Stimulated activated naive B cell treated with anti-CD40 and anti-IgM and Interleukin-4, amounts not matched to agents 10 μg/mL and 1 μg/mL and 100 μg/mL, for 72 hours (primary cell): ENCODE measurements around the gene APRT.
A peak's percentile ranks its signal among the peaks of the same experiment; 100 is the strongest.

ENCODE experiments used
- ATAC-seq, 2 donors: fragments of 150-1000 bp; cut with Tn5 transposase; replicated peaks; 2 replicates each; pipeline ENCODE4 v1.10.0; 2021; ENCODE audit warnings: moderate library complexity in 1 of 2
- DNase-seq: peaks from one replicate; pipeline ENCODE4 v3.0.0; 2021
- H3K27ac Mint-ChIP-seq: one replicate; pipeline ENCODE4 v1.8.0; 2022; ENCODE audit warnings: mild to moderate bottlenecking, mixed read lengths
- H3K27me3 Mint-ChIP-seq, 2 donors: one replicate each; pipeline ENCODE4 v1.8.0; 2022; ENCODE audit warnings: mixed read lengths in 2 of 2
- H3K36me3 Mint-ChIP-seq, 2 donors: one replicate each; pipeline ENCODE4 v1.8.0; 2022; ENCODE audit warnings: mixed read lengths in 2 of 2, mild to moderate bottlenecking in 1 of 2
- H3K4me1 Mint-ChIP-seq, 2 donors: one replicate each; pipeline ENCODE4 v1.8.0; 2022; ENCODE audit warnings: mixed read lengths in 2 of 2, mild to moderate bottlenecking in 1 of 2
- H3K4me3 Mint-ChIP-seq, 2 donors: one replicate each; pipeline ENCODE4 v1.8.0; 2022; ENCODE audit warnings: mild to moderate bottlenecking in 2 of 2, mixed read lengths in 2 of 2, moderate library complexity in 1 of 2
- H3K9me3 Mint-ChIP-seq, 2 donors: one replicate each; pipeline ENCODE4 v1.8.0; 2022; ENCODE audit warnings: mixed read lengths in 2 of 2, mild to moderate bottlenecking in 1 of 2

APRT gene

GRCh38 chr16:88810912-88811768, 588 bp downstream of the APRT start:
- peaks cover 30 to 37% of the 10 kb centered on the region in 2 donors for H3K36me3 Mint-ChIP-seq
- peak; percentile 61 to 64 for ATAC-seq
- peak; percentile 58 for DNase-seq
- H3K9me3 Mint-ChIP-seq: no peaks in the 10 kb centered on the region
- H3K4me3 Mint-ChIP-seq: peak overlapping the region; percentile 94 to 95
- peaks cover 13 to 56% of the 10 kb centered on the region in 2 donors for H3K4me1 Mint-ChIP-seq
- no peaks in the 10 kb centered on the region for H3K27me3 Mint-ChIP-seq
- H3K27ac Mint-ChIP-seq: peak overlapping the region; percentile 99

- peak overlapping the region; percentile 99 for H3K27ac Mint-ChIP-seq
- DNase-seq (no peak), ATAC-seq (peak in 1 of 2 donors; percentile 14)
- peaks cover 13 to 48% of the 10 kb centered on the region in 2 donors for H3K4me1 Mint-ChIP-seq
- H3K4me3 Mint-ChIP-seq: peak overlapping the region; percentile 94 to 95
- no peaks in the 10 kb centered on the region for H3K27me3 Mint-ChIP-seq
- peaks cover 30 to 37% of the 10 kb centered on the region in 2 donors for H3K36me3 Mint-ChIP-seq
- H3K9me3 Mint-ChIP-seq: no peaks in the 10 kb centered on the region
Observed at GRCh38 chr16:88810166-88810911, 1.4 kb downstream of the APRT start.

GRCh38 chr16:88809676-88810165, 2.0 kb downstream of the APRT start:
- Mint-ChIP-seq H3K4me3 (peak overlapping the region; percentile 94 to 95), H3K27me3 (no peaks in the 10 kb centered on the region), H3K9me3 (no peaks in the 10 kb centered on the region), H3K4me1 (peaks cover 13 to 49% of the 10 kb centered on the region in 2 donors), H3K36me3 (peaks cover 31 to 41% of the 10 kb centered on the region in 2 donors), H3K27ac (peak overlapping the region; percentile 99)
- no peak for DNase-seq
- no peak for ATAC-seq

- Mint-ChIP-seq H3K27me3 (no peaks in the 10 kb centered on the region), H3K9me3 (no peaks in the 10 kb centered on the region), H3K4me1 (peaks cover 17 to 54% of the 10 kb centered on the region in 2 donors), H3K36me3 (peaks cover 37 to 46% of the 10 kb centered on the region in 2 donors), H3K27ac (peak overlapping the region; percentile 67), H3K4me3 (peak overlapping the region; percentile 94 to 95)
- no peak for ATAC-seq
- DNase-seq: no peak
Observed at GRCh38 chr16:88809068-88809675, 2.6 kb downstream of the APRT start.

- Mint-ChIP-seq H3K9me3 (no peaks in the 10 kb centered on the region), H3K27ac (peak overlapping the region; percentile 77)
Observed at GRCh38 chr16:88807626-88808453, 3.9 kb downstream of the APRT start.

GRCh38 chr16:88807142-88807625, 4.5 kb downstream of the APRT start:
- H3K36me3 Mint-ChIP-seq: peaks cover 38 to 48% of the 10 kb centered on the region in 2 donors
- DNase-seq: no peak
- H3K27me3 Mint-ChIP-seq: no peaks in the 10 kb centered on the region
- peak overlapping the region; percentile 65 for H3K27ac Mint-ChIP-seq
- ATAC-seq: no peak
- H3K4me3 Mint-ChIP-seq: peak overlapping the region; percentile 2 to 11
- peaks cover 18 to 56% of the 10 kb centered on the region in 2 donors for H3K4me1 Mint-ChIP-seq
- no peaks in the 10 kb centered on the region for H3K9me3 Mint-ChIP-seq

More at GRCh38 chr16:88807626-88808453, 3.9 kb downstream of the APRT start:
- no peaks in the 10 kb centered on the region for H3K27me3 Mint-ChIP-seq
- H3K4me3 Mint-ChIP-seq: peak overlapping the region in 1 of 2 donors; percentile 41
- DNase-seq: no peak
- ATAC-seq: no peak
- H3K36me3 Mint-ChIP-seq: peaks cover 38 to 48% of the 10 kb centered on the region in 2 donors
- H3K4me1 Mint-ChIP-seq: peaks cover 18 to 57% of the 10 kb centered on the region in 2 donors

- Mint-ChIP-seq H3K4me1 (peaks cover 17 to 51% of the 10 kb centered on the region in 2 donors), H3K9me3 (no peaks in the 10 kb centered on the region), H3K36me3 (peaks cover 38 to 48% of the 10 kb centered on the region in 2 donors), H3K4me3 (peak overlapping the region; percentile 2 to 11), H3K27me3 (no peaks in the 10 kb centered on the region), H3K27ac (peak overlapping the region; percentile 65)
- ATAC-seq (no peak), DNase-seq (no peak)
Observed at GRCh38 chr16:88806491-88807111, 5.1 kb downstream of the APRT start.

- H3K4me1 Mint-ChIP-seq: peaks cover 17 to 55% of the 10 kb centered on the region in 2 donors
- no peak overlapping the region for H3K4me3 Mint-ChIP-seq
- no peaks in the 10 kb centered on the region for H3K27me3 Mint-ChIP-seq
- H3K9me3 Mint-ChIP-seq: no peaks in the 10 kb centered on the region
- no peak overlapping the region for H3K27ac Mint-ChIP-seq
- DNase-seq (no peak), ATAC-seq (no peak)
- H3K36me3 Mint-ChIP-seq: peaks cover 38 to 43% of the 10 kb centered on the region in 2 donors
Observed at GRCh38 chr16:88805887-88806393, 5.8 kb downstream of the APRT start.

- no peaks in the 10 kb centered on the region for H3K27me3 Mint-ChIP-seq
- peaks cover 21 to 52% of the 10 kb centered on the region in 2 donors for H3K4me1 Mint-ChIP-seq
- no peaks in the 10 kb centered on the region for H3K9me3 Mint-ChIP-seq
- H3K27ac Mint-ChIP-seq: no peak overlapping the region
- H3K4me3 Mint-ChIP-seq: peak overlapping the region in 1 of 2 donors; percentile 63
- DNase-seq (no peak), ATAC-seq (no peak)
- peaks cover 36 to 37% of the 10 kb centered on the region in 2 donors for H3K36me3 Mint-ChIP-seq
Observed at GRCh38 chr16:88805340-88805715, 6.4 kb downstream of the APRT start.

GRCh38 chr16:88804552-88805339, 7.0 kb downstream of the APRT start:
- Mint-ChIP-seq H3K36me3 (peaks cover 32% of the 10 kb centered on the region in 2 donors), H3K27ac (peak overlapping the region; percentile 81), H3K4me3 (peak overlapping the region; percentile 83 to 86), H3K27me3 (no peaks in the 10 kb centered on the region), H3K9me3 (no peaks in the 10 kb centered on the region), H3K4me1 (peaks cover 21 to 46% of the 10 kb centered on the region in 2 donors)
- ATAC-seq: peak in 1 of 2 donors; percentile 16
- no peak for DNase-seq

- Mint-ChIP-seq H3K27me3 (no peaks in the 10 kb centered on the region), H3K4me1 (peaks cover 18 to 40% of the 10 kb centered on the region in 2 donors), H3K9me3 (no peaks in the 10 kb centered on the region), H3K27ac (peak overlapping the region; percentile 81), H3K4me3 (peak overlapping the region; percentile 83 to 86), H3K36me3 (peaks cover 27 to 29% of the 10 kb centered on the region in 2 donors)
- peak in 1 of 2 donors; percentile 1 for ATAC-seq
- DNase-seq: no peak
Observed at GRCh38 chr16:88804173-88804551, 7.6 kb downstream of the APRT start.
